Lung (tissue), 12 donors: ENCODE data around the gene ALDH3A2. TPM values are rescaled to one million over a fixed set of nuclear protein-coding genes. Genes with fewer than 3 reads are reported as not detected.
A peak's percentile ranks its signal among the peaks of the same experiment; 100 is the strongest.

Source experiments
- ATAC-seq: fragments of 200-7000 bp; cut with Tn5 transposase; one replicate; pipeline ENCODE4 v1.9.1; 2020; ENCODE audit warnings: moderate number of reproducible peaks; ENCODE audit not compliant: insufficient read depth, low FRiP score
- DNase-seq, 3 donors: peaks; one replicate each; pipeline ENCODE4 v3.0.0-alpha.2; 2013 to 2017
- H3K27ac ChIP-seq, 2 donors: one replicate each; pipeline ENCODE4 v1.5.1; 2013; ENCODE audit warnings: mild to moderate bottlenecking in 2 of 2, moderate library complexity in 2 of 2, control low read depth in 1 of 2, inconsistent platforms in 1 of 2, low read depth in 1 of 2, low read length in 1 of 2
- H3K27me3 ChIP-seq, 3 donors: one replicate each; pipeline ENCODE4 v1.5.1; 2013; ENCODE audit warnings: low read length in 2 of 3; ENCODE audit not compliant: control insufficient read depth in 3 of 3, insufficient read depth in 3 of 3
- H3K36me3 ChIP-seq, 4 donors: one replicate each; pipeline ENCODE4 v1.5.1; 2013; ENCODE audit warnings: low read length in 4 of 4, mild to moderate bottlenecking in 1 of 4, moderate library complexity in 1 of 4; ENCODE audit not compliant: control insufficient read depth in 4 of 4, insufficient read depth in 4 of 4
- H3K4me1 ChIP-seq, 5 donors: one replicate each; pipeline ENCODE4 v1.5.1; 2013; ENCODE audit warnings: low read length in 5 of 5, mild to moderate bottlenecking in 2 of 5, moderate library complexity in 1 of 5; ENCODE audit not compliant: control insufficient read depth in 5 of 5, insufficient read depth in 5 of 5
- H3K4me3 ChIP-seq: one replicate; pipeline ENCODE4 v1.5.1; 2013; ENCODE audit warnings: mild to moderate bottlenecking, control low read depth, moderate library complexity
- H3K9ac ChIP-seq, 2 donors: one replicate each; pipeline ENCODE4 v1.5.1; 2013; ENCODE audit warnings: low read length in 2 of 2, control low read depth in 1 of 2; ENCODE audit not compliant: insufficient read depth in 1 of 2
- H3K9me3 ChIP-seq, 4 donors: one replicate each; pipeline ENCODE4 v1.5.1; 2013; ENCODE audit warnings: low read length in 3 of 4, mild to moderate bottlenecking in 1 of 4, moderate library complexity in 1 of 4; ENCODE audit not compliant: control insufficient read depth in 4 of 4, insufficient read depth in 3 of 4
- CTCF ChIP-seq: IDR thresholded peaks from 2 replicates; pipeline ENCODE4 v1.5.1; 2012; ENCODE audit warnings: mild to moderate bottlenecking; ENCODE audit errors: control extremely low read depth, extremely low read depth
- WGBS, 2 donors: extraction: QIAGEN DNeasy Blood & Tissue Kit; methylation state at CpG; one replicate each; pipeline ENCODE4 v1.1.7; 2013; 5-methylcytosine and 5-hydroxymethylcytosine counted together
- polyA plus RNA-seq, 2 donors: library from polyadenylated mRNA; stranded (reverse); fragments of 200-250 nt; gene quantifications; one replicate each; pipeline ENCODE4 v1.2.1, GENCODE V29; 2013
- total RNA-seq, 2 donors: library from RNA; depleted of rRNA in 1 of 2; stranded (reverse); fragments of >200 nt in 1 of 2; gene quantifications; one replicate each; pipeline ENCODE4 v1.2.1, GENCODE V29; 2014 to 2021
- donor health status: control.
- donor health status: control.
- donor health status: Bipolar disorder and iron deficiency.
- donor health status: healthy.
- donor health status: DM: yes; HTN: yes; CAD: no.

The ALDH3A2 gene
- total and polyA plus RNA-seq, 4 donors, result 50.7 to 107 (median 79.3) TPM

- Histone ChIP-seq H3K4me3 (no peak overlapping the region), H3K9ac (peak overlapping the region in 1 of 2 donors; percentile 34), H3K27me3 (no peaks in the 10 kb centered on the region), H3K36me3 (peaks cover 7 to 17% (median 15%) of the 10 kb centered on the region in 4 donors), H3K4me1 (peaks cover 0 to 39% (median 15%) of the 10 kb centered on the region in 5 donors), H3K27ac (peak overlapping the region in 1 of 2 donors; percentile 57), H3K9me3 (peaks cover 0 to 3% (median 0%) of the 10 kb centered on the region in 4 donors)
- DNase-seq, result no peak
- no peak for TF ChIP-seq CTCF
- 69 to 89% methylated on average over 5 of the region's 5 CpGs for WGBS, 2 donors
- ATAC-seq, result no peak
Observed at GRCh38 chr17:19651451-19652238, 3.1 kb downstream of the ALDH3A2 start.

- Histone ChIP-seq H3K4me1 (peaks cover 0 to 32% (median 10%) of the 10 kb centered on the region in 5 donors), H3K27me3 (no peaks in the 10 kb centered on the region), H3K4me3 (no peak overlapping the region), H3K9ac (peak overlapping the region in 1 of 2 donors; percentile 29), H3K27ac (no peak overlapping the region), H3K9me3 (peaks cover 0 to 3% (median 0%) of the 10 kb centered on the region in 4 donors), H3K36me3 (peaks cover 7 to 21% (median 18%) of the 10 kb centered on the region in 4 donors)
- ATAC-seq (no peak), DNase-seq (peak in 2 of 3 donors; percentile 36 to 61)
- WGBS, 2 donors, result 47 to 49% methylated on average over 3 of the region's 3 CpGs
- TF ChIP-seq CTCF, result no peak
Observed at GRCh38 chr17:19652595-19652994, 4.0 kb downstream of the ALDH3A2 start.

- DNase-seq (no peak), ATAC-seq (no peak)
- peaks cover 0 to 3% (median 0%) of the 10 kb centered on the region in 4 donors for H3K9me3 ChIP-seq
- no peak overlapping the region for H3K9ac ChIP-seq
- WGBS, 2 donors, result 97 to 98% methylated on average over 24 to 30 of the region's 30 CpGs
- no peak for TF ChIP-seq CTCF
- H3K27ac ChIP-seq, result no peak overlapping the region
- H3K36me3 ChIP-seq, result peaks cover 7 to 25% (median 19%) of the 10 kb centered on the region in 4 donors
- H3K27me3 ChIP-seq, result no peaks in the 10 kb centered on the region
- no peak overlapping the region for H3K4me3 ChIP-seq
- peaks cover 0 to 25% (median 10%) of the 10 kb centered on the region in 5 donors for H3K4me1 ChIP-seq
Observed at GRCh38 chr17:19654342-19654886, 5.9 kb downstream of the ALDH3A2 start.
